Psoas muscle (tissue), 8 donors: ENCODE data around the gene FMO5. TPM values are rescaled to one million over a fixed set of nuclear protein-coding genes. Genes with fewer than 3 reads are reported as not detected.
"Not testable (repeated sequence)": the region's sequence is repeated elsewhere in the genome, so short reads cannot be mapped to it uniquely, and the experiment has no call there.

ENCODE experiments used
- ATAC-seq, 4 donors: fragments of 200-7000 bp; cut with Tn5 transposase; one replicate each; pipeline ENCODE4 v1.9.1; 2020; ENCODE audit warnings: moderate library complexity in 3 of 4, mild to moderate bottlenecking in 2 of 4
- DNase-seq, 2 donors: peaks; one replicate each; pipeline ENCODE4 v3.0.0-alpha.2; 2020
- H3K27ac ChIP-seq: fragments of 200-600 bp; one replicate; pipeline ENCODE4 v1.8.0; 2022
- H3K27me3 ChIP-seq, 3 donors: fragments of 200-600 bp in 1 of 3; one replicate each; pipeline versions ENCODE4 v1.6.1 to v1.8.0; 2013 to 2022; ENCODE audit warnings: low read length in 2 of 3, mild to moderate bottlenecking in 2 of 3, moderate library complexity in 1 of 3; ENCODE audit not compliant: insufficient read depth in 3 of 3
- H3K36me3 ChIP-seq, 2 donors: fragments of 200-600 bp in 1 of 2; one replicate each; pipeline versions ENCODE4 v1.6.1 to v1.8.0; 2013 to 2022; ENCODE audit warnings: low read depth in 1 of 2, mild to moderate bottlenecking in 1 of 2, moderate library complexity in 1 of 2; ENCODE audit not compliant: insufficient read depth in 1 of 2
- H3K4me1 ChIP-seq: fragments of 200-600 bp; one replicate; pipeline ENCODE4 v1.8.0; 2022
- H3K4me3 ChIP-seq: fragments of 200-600 bp; one replicate; pipeline ENCODE4 v1.8.0; 2022; ENCODE audit warnings: mild to moderate bottlenecking
- H3K9me3 ChIP-seq: fragments of 200-600 bp; one replicate; pipeline ENCODE4 v1.8.0; 2022
- CTCF ChIP-seq: fragments of 200-600 bp; IDR thresholded peaks from one replicate; pipeline ENCODE4 v1.8.0; 2022; ENCODE audit warnings: antibody characterized with exemption
- WGBS, 3 donors: extraction: QIAGEN DNeasy Blood & Tissue Kit; methylation state at CpG; one replicate each; pipeline versions ENCODE4 v1.1.6 to v1.1.7; 2013; 5-methylcytosine and 5-hydroxymethylcytosine counted together
- intact Hi-C, 2 donors: fragments of 100-400 bp; cut with DNase I; formaldehyde crosslinking; loops; one replicate each; pipeline versions ENCODE4 v1.11.0 to v1.14.2; 2022
- polyA plus RNA-seq, 3 donors: library from polyadenylated mRNA; stranded (reverse); fragments of 200-250 nt; gene quantifications; one replicate each; pipeline ENCODE4 v1.2.3, GENCODE V29; 2013
- total RNA-seq, 4 donors: library from RNA; stranded (reverse); fragmentation: NEBNext Ultra II Directional in 2 of 4; extraction: Animal tissue kit (Norgen Biotek cat#: 25700) in 2 of 4; gene quantifications; one replicate each; pipeline versions ENCODE4 v1.2.1 to v1.2.4, GENCODE V29; 2021 to 2023
- donor health status: healthy with polysubstance abuse.
- donor health status: DM: no; HTN: no; CAD: no; lungs with moderate emphysema.
- donor health status: Bipolar disorder and iron deficiency.
- donor health status: healthy.
- donor health status: DM: yes; HTN: yes; CAD: no.
- donor health status: DM: no; HTN: no; CAD: no.
- donor health status: DM: no; HTN: no; CAD: no.
- donor health status: DM: yes; HTN: yes; CAD: no.

Gene FMO5
- total and polyA plus RNA-seq, 7 donors, result 0.30 to 1.4 (median 0.53) TPM

GRCh38 chr1:147236959-147237791 is 12.0 kb upstream of the FMO5 start:
- WGBS, 3 donors, result 39 to 56% (median 40%) methylated on average over 3 of the region's 3 CpGs
- ATAC-seq, result no peak
- intact Hi-C loops, result no loop called here
- H3K4me3 ChIP-seq, result no peak overlapping the region
- H3K27me3 ChIP-seq, result no peaks in the 10 kb centered on the region
- TF ChIP-seq CTCF, result no peak
- no peak for DNase-seq
- H3K36me3 ChIP-seq, result no peaks in the 10 kb centered on the region
- H3K4me1 ChIP-seq, result peaks cover 7% of the 10 kb centered on the region
- H3K9me3 ChIP-seq, result no peaks in the 10 kb centered on the region
- no peak overlapping the region for H3K27ac ChIP-seq

- Histone ChIP-seq H3K9me3 (no peaks in the 10 kb centered on the region), H3K36me3 (no peaks in the 10 kb centered on the region), H3K27me3 (no peaks in the 10 kb centered on the region), H3K27ac (no peak overlapping the region), H3K4me1 (peaks cover under 1% of the 10 kb centered on the region), H3K4me3 (no peak overlapping the region)
- no peak for TF ChIP-seq CTCF
- ATAC-seq (no peak), DNase-seq (no peak)
- intact Hi-C loops, result no loop called here
- WGBS, 3 donors, result 50 to 99% (median 65%) methylated on average over 2 of the region's 2 CpGs
Observed at GRCh38 chr1:147236448-147236847, 11.3 kb upstream of the FMO5 start.

GRCh38 chr1:147235822-147236221 is 10.7 kb upstream of the FMO5 start:
- Histone ChIP-seq H3K27ac (no peak overlapping the region), H3K9me3 (no peaks in the 10 kb centered on the region), H3K36me3 (no peaks in the 10 kb centered on the region), H3K4me3 (no peak overlapping the region), H3K27me3 (no peaks in the 10 kb centered on the region), H3K4me1 (no peaks in the 10 kb centered on the region)
- ATAC-seq (no peak), DNase-seq (no peak)
- 40 to 58% (median 51%) methylated on average over 1 of the region's 1 CpG for WGBS, 3 donors
- TF ChIP-seq CTCF, result no peak
- intact Hi-C loops, result no loop called here

- H3K27me3 ChIP-seq, ATAC-seq, H3K27ac ChIP-seq, H3K4me1 ChIP-seq, DNase-seq, H3K4me3 ChIP-seq, H3K9me3 ChIP-seq, intact Hi-C loops, H3K36me3 ChIP-seq: not testable (repeated sequence)
- 80 to 86% (median 83%) methylated on average over 7 to 8 of the region's 8 CpGs for WGBS, 3 donors
Observed at GRCh38 chr1:147233903-147234302, 8.8 kb upstream of the FMO5 start.

GRCh38 chr1:147231032-147231431 is 5.9 kb upstream of the FMO5 start:
- DNase-seq, H3K9me3 ChIP-seq, H3K4me1 ChIP-seq, H3K27ac ChIP-seq, intact Hi-C loops, H3K4me3 ChIP-seq, H3K36me3 ChIP-seq, H3K27me3 ChIP-seq, ATAC-seq: not testable (repeated sequence)
- WGBS, 3 donors, result 89 to 90% (median 89%) methylated on average over 5 of the region's 5 CpGs
